GM10266 (cell line): ENCODE data around the gene GJD2.

Source experiments
- DNase-seq: peaks from one replicate; pipeline ENCODE4 v3.0.0; 2012; ENCODE audit errors: extremely low spot score
- CTCF ChIP-seq: IDR thresholded peaks from 2 replicates; pipeline ENCODE4 v1.5.1; 2012; ENCODE audit warnings: mild to moderate bottlenecking, low read depth; ENCODE audit not compliant: control insufficient read depth, insufficient read depth; ENCODE audit errors: missing control alignments

The GJD2 gene

GRCh38 chr15:34738002-34738401 lies 16.8 kb downstream of the GJD2 start:
- no peak for DNase-seq
- TF ChIP-seq CTCF = no peak

DNA sequence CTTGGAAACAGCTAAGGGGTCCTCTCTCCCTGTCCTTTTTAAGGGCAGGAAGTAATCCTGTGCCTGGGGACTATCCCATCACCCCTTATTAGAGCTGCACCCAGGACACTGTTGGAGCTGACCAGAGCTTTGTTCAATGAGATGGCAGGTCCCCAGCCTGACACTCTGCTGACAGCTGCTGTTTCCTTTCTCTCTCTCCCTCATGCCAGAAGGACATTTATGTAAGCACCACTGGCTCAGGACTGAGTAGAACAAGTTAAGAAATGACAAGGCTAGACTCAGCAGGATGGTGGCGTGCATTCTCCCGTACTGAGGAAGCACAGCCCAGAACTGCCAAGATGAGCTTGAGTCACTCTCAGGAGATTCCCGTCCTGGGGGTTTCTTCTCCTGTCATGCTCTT lies 17.3 kb downstream of the GJD2 start:
- no peak for TF ChIP-seq CTCF
- no peak for DNase-seq

DNA sequence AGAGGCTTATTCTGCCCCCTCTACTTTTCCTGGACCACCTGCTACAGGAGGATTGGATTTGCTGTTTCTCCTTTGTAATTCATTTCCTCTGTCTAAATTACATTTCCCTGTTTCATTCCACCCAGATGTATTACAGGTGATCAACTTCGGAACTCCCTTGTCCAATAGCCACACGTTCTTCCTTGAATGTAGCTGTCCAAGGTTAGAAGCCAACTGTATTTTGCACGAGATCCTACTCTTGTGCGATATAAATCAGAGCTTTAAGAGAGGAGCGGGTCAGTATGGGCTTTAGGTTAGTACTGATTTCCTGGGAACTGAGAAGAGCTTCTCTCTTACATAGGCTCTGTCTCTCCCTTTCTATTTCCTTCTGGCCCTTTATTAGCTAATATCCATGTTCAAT lies 20.5 kb downstream of the GJD2 start:
- no peak for TF ChIP-seq CTCF
- no peak for DNase-seq

DNA sequence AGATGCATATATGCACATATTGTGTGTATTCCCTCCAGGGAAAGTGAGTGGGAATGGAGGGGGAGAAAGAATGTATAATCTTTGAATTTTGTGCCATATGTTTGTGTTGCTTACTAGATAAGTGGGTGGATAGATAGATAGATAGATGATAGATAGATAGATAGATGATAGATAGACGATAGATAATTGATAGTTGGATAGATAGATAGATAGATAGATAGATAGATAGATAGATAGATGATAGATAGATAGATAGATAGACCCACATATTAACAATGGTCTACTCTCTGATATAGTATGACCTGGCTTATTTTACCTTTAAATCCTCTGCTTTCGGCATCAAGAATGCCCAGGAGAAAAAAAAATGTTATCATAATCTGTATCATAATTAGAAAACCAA lies 21.2 kb downstream of the GJD2 start:
- TF ChIP-seq CTCF = no peak
- no peak for DNase-seq

- DNase-seq = no peak
- TF ChIP-seq CTCF = no peak
These were observed 22.4 kb downstream of the GJD2 start for GRCh38 chr15:34732430-34732829.

DNA sequence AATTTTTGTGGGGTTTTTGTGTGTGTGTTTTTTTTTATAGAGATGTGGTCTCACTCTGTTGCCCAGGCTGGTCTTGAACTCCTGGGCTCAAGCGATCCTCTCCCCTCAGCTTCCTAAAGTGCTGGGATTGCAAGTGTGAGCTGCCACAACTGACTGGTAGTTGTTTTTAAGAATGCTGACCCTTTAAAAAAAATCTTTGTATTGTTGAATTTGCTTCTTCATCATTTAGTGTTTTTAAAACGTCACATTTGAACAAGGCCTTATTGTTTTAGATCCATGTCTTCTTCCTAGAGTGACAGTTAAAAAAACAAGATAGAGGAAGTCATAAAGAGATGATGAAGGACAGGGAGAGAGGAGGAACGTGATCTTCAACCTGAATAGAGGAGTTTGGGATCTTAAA lies 24.1 kb downstream of the GJD2 start:
- no peak for TF ChIP-seq CTCF
- DNase-seq = no peak

- TF ChIP-seq CTCF = no peak
- DNase-seq = no peak
These were observed 24.9 kb downstream of the GJD2 start for GRCh38 chr15:34729886-34730285.
